ENCODE measurements around the gene CAST.

Gene CAST

DNA sequence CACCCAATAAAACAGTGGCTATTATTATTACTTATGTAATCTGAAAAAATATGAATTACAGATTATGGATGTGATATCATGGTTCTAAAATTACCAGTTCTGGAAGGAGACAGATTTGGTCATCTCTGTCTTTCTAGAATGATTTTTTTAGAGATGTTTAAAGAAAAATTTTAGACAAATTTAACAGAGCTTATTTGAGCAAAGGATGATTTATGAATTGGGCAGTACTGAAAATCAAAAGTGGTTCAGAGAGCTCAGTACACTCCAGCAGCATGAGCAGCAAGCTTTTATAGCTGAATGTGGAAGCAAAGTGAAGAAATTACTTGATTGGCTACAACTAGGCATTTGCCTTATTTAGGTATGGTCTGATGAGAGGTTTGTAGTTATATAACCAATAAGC lies 11.0 kb downstream of the CAST start:
- no peak for DNase-seq (ENCODE audit: low read depth in 2 of 2)

DNA sequence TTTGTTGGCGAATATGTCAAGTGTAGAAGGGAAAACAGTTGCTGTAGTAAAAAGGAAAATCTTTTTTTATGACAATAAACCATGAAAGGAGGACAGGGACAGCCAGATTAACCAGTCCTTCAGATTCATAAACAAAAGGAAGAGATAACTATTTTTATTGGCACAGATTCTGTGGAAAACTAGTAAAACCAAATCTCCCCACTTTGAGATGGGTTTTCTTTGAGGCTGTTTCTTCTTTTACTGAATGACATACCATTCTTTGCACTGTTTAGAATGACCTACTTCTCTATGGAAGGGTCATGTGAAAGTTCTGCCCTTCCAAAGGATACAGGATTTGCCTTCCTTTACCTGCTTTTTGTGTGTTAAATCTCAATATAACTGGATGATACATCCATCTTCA lies 13.7 kb downstream of the CAST start:
- no peak for DNase-seq (ENCODE audit: low read depth in 2 of 2)

DNA sequence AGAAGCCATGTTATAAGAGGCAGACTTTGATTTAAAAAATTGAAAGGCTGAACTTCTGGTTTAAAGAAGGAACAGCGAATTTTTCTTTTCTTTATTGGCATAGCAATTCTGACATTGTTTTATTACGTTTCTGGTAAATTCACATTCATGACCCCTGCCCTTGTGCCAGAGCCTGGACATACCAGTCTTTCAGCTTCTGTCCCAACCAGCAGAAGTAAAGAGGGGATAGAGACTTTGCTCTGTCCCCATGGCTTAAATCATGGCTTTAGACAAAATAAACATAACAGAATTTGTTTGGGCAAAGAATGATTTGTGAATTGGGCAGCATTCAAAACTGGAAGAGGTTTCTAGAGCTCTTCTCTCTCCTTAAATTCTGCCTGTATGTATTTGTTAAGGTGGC lies 15.3 kb downstream of the CAST start:
- no peak for DNase-seq (ENCODE audit: low read depth in 2 of 2)

DNA sequence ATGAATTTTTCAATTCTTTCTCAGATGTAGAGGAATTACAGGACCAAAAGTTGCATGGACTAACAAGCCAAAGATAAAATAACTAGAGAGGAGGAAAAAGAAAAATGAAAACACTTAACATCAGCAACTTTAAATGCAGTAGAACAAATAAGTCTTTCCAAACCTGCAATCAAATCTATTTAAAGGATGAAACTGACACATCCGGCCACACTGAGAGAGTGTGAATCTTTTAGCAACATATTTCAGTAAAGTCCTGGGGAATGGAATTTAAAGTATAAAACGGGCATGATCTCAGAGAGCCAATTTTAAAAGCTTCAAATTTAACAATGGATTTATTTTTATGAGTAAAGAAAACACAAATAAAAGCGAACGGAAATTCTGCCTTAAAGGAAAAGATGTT lies 17.1 kb downstream of the CAST start:
- DNase-seq (ENCODE audit: low read depth in 2 of 2), result no peak

DNA sequence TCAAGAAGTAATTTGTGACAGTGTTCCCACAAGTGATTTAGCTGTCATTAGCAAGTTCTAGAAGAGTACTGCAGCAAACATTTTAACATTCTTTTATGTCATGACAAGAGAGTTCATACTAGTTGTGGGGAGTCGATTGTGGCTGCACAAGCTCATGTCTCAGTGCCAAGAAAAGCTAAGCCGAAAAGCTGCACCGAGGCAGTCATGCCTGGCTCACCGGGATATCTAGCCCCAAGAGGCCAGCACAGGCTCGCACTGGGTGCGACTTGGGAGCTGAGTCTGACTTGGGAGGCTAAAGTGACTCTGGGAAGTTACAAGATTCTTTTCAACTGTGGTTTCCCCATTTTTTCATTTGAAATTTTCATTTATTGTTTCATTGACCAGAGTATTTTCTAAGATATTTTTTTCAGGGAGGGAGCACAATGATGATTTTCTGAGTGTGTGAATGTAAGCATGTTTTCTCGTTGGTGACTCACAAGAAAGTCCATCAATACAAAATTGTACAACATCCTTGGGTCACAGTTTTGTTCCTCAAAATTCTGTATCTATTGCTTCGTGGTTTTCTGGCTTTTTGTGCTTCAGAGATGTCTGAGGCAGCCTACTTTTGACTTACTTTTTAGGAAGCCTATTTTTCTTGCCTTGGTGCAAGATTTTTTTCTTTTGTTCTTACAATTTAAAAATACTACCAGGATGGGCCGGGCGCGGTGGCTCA lies 18.7 kb downstream of the CAST start:
- DNase-seq (ENCODE audit: low read depth in 2 of 2), result no peak

DNA sequence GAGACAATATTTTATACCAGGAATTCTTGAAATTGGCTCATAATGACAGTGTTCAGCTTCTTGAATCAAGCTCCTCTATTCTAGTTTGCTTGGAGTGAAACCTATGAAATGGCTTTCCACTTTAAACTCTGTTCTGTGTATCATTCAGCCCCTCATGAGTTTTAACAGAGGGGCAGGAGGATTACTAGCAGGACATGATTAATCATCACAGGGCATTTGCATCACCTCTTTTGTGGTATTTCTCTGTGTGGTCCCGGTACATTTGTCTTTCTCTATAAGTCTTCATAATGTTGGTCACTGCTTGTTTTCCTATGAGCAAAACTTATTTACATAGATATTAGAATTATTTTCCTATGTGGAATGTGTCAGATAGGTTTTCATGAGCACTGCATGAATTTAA lies 21.2 kb downstream of the CAST start:
- DNase-seq (ENCODE audit: low read depth in 2 of 2), result no peak

DNA sequence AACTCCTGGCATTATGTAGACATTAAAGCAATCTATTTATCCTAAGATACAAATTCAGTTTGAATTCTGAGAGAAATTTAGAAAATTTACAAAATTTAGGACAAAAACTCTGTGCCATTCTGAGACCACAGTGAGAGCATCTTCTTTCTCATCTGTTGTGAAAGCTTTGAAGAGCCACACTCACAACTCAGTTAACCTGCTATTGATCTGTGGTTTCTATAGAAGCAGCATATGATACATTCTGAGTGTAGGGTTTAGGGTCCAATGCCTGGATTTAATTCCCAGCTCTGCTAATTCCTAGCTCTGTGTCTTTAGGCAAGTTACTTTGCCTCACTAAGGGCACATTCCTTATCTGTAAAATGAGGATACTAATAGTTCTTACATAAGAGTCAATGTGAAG lies 21.6 kb downstream of the CAST start:
- no peak for DNase-seq (ENCODE audit: low read depth in 2 of 2)

DNA sequence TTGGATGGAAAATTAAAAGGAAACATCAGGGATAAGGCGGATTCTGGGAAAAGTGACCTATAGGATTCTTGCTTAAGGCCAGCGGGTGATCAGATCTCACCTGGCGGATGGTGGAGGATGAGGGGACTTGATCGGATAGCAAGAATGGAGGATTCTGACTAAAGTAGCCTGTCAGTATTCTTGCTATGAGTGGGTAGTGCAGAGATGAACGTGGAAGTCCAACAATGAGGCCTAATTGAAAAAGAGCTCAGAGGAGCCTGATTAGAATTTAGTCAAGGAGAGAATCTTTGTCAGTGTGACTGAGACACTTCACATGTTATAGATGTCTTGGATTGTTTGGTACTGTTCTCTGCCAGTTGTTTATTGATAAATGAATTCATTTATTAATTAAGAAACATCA lies 24.9 kb downstream of the CAST start:
- DNase-seq (ENCODE audit: low read depth in 2 of 2), result no peak

DNA sequence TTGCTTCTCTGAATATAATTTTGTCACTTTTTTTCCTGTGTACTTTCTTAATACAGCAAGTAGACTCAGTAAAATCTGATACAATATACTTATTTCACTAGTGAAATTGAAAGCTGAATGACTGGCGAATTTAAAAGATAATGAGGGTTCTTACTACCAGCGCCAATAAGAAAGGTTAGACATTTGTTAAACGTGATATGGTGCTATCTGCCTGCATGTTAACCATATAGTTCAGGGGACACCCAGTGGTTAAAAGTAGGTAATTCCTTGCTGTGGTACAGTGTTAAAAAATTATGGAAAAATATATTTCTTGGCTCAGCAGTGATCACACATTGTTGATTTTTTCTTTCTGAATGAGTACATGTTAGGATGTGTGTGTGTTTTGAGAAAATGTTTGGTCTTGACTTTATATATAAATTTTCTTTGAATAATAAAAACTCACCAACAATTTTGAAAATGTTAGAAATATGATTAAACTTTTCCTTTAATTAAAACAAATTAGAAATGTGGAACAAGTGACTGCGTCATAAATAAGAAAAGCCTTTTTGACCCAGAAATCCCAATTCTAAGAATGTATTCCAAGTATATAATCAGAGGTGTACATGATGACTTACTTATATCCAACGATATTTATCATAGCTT lies 25.8 kb downstream of the CAST start:
- DNase-seq (ENCODE audit: low read depth in 2 of 2), result no peak

DNA sequence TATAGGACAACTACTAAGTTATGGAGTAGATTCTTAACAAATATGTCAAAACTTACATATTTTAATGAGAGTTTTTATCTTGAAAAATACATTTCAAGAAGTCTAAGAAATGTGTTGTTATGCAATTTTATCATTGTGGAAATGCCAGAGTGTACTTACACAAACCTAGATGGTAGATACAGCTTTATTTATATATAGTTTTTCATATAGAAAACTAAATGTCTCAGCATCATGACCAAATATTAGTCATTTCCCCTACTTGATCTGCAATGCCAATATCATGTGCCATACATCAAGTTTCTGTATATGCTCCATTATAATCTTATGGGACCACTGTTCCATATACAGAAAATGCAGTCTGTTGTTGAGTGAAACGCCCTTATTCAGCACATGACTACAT lies 28.7 kb downstream of the CAST start:
- DNase-seq (ENCODE audit: low read depth in 2 of 2), result no peak

DNA sequence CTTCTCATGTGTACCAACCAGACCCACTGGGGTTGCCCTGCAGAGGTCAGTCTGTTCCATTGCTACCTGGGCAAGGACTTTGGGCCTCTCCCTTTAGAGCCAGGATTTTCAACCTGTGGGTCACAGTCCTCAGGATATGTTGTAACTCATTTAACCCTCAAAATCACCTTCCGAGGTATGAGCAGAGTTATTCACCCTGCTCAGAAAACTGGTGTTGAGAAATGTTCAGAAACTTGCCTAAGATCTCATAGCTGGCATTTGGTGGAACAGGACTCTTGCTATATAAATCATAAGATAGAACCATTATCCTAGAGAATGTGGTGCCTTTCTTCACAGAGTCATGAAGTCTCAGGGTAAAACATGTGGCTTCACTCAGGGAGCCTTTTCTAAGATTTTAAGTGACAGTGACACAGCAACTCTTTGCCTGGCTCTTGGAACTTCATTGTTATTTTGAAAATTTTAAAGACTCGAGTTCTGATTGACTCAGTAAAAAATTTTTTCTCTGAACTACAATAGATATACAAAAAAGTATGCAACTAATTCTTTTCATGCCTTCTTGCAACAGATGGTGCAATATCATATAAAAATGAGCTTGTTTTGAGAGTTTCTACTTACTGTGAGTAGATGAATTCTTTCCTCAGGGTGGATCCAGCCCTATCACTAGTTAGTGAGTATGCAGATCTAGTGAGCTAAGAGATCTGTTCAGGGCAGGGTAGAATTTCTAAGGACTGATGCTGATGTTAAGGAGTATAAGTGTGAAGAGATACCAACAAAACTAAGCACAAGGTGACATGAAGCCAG lies 29.5 kb downstream of the CAST start:
- no peak for DNase-seq (ENCODE audit: low read depth in 2 of 2)

DNA sequence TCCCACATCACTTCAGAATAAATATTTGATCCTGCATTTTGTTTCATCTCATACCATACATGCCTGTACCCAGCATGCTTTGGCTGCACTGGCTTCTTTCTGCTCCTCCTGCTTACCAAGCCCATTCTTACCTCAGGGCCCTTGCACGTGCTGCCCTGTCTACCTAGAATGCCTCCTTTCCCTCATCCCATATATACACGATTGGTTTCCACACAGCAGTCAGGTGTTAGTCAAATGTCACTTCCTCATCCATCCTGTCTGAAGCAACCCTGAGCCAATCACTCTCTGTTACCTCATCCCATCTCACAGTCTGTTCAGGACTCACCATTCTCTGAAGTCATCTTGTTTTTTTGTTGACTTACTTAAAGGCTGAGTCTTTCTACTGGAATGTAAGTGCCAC lies 30.3 kb downstream of the CAST start:
- no peak for DNase-seq (ENCODE audit: low read depth in 2 of 2)

DNA sequence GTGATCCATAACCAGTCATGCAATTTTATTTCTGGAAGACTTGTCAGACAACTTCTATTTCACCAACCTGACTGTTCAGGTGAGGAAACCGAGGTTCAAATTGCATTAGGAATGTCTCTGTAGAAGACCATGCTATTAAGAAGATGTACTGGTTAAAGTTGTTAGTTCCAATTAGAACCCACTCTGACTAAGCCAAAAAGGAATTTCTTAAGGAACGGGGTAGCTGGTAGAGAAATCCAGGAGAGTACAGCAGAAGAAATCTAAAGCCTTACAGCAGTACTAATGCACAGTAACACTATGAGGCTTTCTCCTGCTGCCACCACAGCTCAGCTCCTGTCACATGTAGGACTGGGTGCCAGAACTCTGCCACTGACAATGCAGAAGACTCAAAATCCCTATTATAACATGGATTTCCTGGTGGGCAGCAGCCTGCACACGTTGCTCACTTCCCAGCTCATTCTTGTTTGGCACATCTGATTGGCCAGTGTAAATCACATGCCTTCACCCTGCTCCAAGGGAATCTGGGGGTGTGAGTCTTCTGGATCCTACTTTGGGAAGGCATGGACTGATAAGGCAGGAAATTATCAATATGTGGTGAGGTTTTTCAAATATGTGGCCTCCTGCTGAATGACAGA lies 37.1 kb downstream of the CAST start:
- DNase-seq (ENCODE audit: low read depth in 2 of 2), result no peak

DNA sequence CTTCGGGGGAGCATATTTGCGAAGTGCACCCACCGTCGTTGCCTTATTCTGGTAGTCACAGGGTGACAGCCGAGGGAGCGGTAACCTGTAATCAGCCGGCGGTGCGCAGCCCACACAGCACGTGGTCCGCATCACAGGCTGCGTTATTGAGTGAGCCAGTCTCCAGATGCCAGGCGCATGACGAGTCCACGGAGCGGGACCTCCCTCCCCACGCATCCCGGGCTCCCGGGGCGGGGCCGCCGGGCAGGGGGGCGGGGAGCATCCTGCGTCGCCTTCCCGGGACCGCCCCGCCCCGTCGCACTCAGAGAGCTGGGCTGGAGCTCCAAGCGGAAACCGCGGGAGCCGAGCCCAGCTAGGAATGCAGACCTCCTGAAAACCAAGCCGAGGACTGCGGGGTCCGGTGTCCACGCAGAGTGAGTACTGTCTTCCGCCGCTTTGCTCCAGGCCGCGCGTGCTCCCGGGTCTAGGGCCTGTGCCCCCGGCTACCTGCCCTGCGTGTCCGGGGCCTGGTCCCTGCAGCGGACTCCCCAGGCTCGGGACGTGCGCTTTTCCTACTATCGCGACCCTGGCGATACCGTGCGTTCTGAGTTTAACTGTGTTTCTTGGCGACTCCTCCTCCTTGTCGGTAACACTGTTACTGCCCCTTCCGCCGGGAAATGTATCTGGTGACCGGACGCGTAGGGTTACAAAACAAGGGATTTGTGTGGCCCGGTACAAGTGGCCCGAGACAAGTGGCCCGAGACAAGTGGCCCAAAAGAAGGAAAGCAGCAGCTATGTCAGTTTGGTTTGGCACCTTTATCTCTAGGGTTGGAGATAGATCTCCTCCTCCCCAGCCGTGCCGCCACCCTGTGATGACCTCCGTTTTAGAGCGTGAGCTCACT lies 40.6 kb downstream of the CAST start:
- peak; percentile 71 to 82 for DNase-seq (ENCODE audit: low read depth in 2 of 2)

DNA sequence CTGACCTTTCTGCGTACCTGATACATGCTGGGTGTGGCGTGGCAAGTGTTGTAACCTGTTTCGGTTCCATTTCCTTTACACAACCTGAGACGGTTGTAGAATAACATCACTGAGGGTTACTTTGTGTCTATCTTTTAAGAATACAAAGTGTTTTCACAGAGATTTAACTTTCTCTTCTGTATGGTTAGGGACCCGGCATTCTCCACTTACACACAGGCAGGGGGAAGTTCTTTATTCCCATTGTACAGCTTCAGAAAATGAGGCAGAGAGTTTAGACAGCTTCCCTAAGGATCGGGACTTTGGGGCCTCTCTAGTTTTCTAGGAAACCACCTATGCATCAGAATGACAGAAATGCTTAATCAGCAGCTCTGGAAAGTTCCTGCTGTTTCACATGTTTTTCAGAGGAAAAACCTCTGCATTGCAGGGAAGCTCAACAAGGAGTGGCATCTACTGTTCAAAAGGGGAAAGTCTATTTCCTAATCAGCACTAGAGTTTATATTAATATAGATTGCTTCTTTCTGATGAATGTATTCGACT lies 41.3 kb downstream of the CAST start:
- peak in 1 of 2 donors; percentile 53 for DNase-seq (ENCODE audit: low read depth in 2 of 2)

DNA sequence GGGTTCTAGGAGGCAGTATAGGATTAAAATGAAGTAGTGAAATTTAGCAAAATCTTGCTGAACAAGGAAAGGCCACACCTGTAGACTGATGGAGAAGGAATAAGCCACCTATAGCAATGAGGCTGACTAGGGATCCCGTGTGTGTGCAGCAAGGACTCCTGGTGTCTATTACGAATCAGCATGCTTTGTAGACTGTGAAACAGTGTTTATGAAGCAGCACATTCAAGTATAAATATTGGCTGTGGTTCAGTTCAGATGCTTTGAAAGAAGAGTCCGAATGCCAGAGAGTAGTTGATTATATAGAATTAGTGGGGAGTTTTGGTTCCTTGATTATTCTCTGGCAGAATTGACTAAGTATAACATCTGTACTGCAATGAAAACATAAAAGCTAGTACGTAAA lies 41.8 kb downstream of the CAST start:
- no peak for DNase-seq (ENCODE audit: low read depth in 2 of 2)

DNA sequence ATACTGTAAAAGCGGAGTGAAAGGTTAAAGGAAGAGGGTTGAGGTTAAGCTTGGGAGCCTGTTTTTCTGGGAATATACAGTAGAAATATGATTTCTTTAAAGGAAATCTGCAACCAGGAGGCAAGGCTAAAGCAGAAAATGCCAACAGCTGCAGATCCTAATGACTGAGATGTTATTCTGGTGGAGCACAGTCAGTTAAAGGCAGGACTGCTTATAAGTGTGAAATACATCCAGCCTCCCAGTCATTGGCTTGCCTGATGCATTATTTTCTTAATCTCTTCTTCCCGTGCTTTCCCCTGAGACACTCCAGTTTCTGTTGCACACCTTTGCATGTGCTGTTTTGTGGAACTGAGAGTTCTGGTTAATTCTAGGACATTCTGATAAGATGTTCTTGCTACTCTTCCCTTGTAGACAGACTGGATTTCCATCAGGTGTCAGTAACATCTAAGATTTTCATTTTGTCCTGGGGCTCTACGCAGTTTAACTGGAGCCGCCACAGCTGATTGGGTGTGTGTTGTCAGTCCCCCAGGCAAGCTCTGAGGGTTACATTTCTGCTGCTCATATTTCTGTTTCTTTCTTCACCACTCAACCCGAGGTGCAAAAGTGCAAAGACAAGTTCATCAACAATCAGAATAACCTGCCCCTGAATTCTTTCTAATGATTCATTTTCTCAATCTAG lies 44.4 kb downstream of the CAST start:
- DNase-seq (ENCODE audit: low read depth in 2 of 2), result no peak

DNA sequence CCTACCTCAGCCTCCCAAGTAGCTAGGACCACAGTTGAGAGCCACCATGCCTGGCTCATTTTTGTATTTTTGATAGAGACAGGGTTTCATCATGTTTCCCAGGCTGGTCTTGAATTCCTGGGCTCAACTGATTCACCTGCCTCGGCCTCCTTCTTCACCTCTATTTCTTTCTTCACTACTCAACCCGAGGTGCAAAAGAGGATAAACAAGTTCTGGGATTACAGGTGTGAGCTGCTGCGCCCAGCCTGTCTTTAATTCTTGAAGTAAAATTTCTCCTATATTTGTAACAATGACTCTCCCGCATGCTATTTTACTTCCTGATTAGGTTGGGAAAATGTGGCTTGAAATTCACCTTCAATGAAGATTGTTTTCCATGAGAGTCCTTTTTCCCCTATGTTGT lies 46.4 kb downstream of the CAST start:
- no peak for DNase-seq (ENCODE audit: low read depth in 2 of 2)

DNA sequence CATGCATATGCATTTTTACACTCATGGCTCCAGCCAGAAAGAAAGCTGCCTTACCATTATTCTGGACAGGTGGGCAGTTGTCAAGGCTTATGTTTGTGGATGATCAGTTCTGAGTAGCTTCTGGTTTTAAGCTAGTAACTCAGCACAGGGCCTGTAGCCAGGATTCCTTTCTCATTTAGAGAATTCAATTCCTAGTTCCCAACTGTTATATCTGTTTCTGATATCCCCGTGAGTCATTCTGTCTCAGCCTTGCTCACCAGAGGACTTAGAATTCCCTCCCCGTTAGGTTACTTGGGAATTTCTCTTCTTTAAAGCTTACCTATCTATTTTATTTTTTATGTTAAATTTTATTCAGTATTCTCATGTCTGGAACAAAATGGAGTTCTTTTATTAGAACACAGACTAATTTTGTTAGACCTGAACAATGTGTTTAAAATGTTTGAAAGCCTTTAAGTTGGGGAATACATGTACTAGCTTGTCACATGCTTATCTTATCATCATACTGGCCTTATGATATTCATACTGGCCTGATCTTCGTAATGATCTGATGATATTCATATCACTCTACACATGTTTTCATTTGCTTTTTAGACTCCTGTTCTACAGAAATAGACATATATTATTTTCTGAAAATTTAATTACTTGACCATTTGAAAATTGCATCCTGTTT lies 47.1 kb downstream of the CAST start:
- DNase-seq (ENCODE audit: low read depth in 2 of 2), result no peak

DNA sequence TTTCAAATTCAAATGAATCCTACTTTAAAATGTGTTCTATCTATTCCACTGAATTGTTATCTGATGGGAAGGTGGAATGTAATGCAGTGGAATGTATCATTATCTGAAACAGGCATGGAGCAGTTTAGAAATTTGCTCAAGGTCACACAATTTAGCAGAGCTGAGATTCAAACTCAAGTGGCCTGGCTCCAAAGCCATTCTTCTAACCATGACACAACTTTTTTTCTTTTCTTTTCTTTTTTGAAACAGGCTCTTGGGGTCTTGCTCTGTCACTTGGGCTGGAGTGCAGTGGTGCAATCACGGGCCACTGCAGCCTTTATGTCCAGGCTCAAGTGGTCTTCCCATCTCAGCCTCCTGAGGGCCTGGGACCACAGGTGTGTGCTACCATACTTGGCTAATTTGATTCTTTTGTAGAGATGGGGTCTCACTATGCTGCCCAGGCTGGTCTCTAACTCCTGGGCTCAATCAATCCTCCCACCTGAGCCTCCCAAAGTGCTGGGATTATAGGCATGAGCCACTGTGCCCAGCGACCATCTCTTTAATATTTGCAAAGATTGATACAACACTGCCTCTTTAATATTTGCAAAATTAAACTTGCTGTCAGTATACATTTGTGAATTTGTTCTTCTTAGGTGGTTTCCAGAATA lies 50.0 kb downstream of the CAST start:
- no peak for DNase-seq (ENCODE audit: low read depth in 2 of 2)
